Naive thymus-derived CD4-positive, alpha-beta T cell (primary cell): ENCODE measurements around the gene MTMR3. TPM values are rescaled to one million over a fixed set of nuclear protein-coding genes. Genes with fewer than 3 reads are reported as not detected.
"Not testable (repeated sequence)": the region's sequence is repeated elsewhere in the genome, so short reads cannot be mapped to it uniquely, and the experiment has no call there.

Experiments
- ATAC-seq: fragments of 150-1000 bp; cut with Tn5 transposase; 2 replicates; pipeline ENCODE4 v1.10.0; 2021; ENCODE audit warnings: mild to moderate bottlenecking, moderate library complexity
- CTCF ChIA-PET: fragments of 350-600 bp; sonication (Branson Sonifier 250); formaldehyde crosslinking; loops from one replicate; lab custom pipeline; 2021; ENCODE audit warnings: antibody characterized with exemption; lab: Charles Lee
- POLR2A ChIA-PET: fragments of 350-600 bp; sonication (Branson Sonifier 250); formaldehyde crosslinking; loops from one replicate; lab custom pipeline; 2021; ENCODE audit warnings: antibody characterized with exemption, inconsistent platforms; lab: Charles Lee
- DNase-seq, 9 donors: peaks; one replicate each; pipeline versions ENCODE4 v3.0.0 to v3.0.0-alpha.2; 2020 to 2022; ENCODE audit warnings: mixed read lengths in 1 of 9
- H3K27ac ChIP-seq: one replicate; pipeline ENCODE4 v1.7.0; 2013; ENCODE audit warnings: mild to moderate bottlenecking, low read depth, low read length, moderate library complexity
- H3K27me3 ChIP-seq, 2 donors: one replicate each; pipeline ENCODE4 v1.7.0; 2013; ENCODE audit warnings: low read length in 2 of 2, mild to moderate bottlenecking in 2 of 2, moderate library complexity in 2 of 2; ENCODE audit not compliant: control insufficient read depth in 2 of 2, insufficient read depth in 2 of 2
- H3K36me3 ChIP-seq, 3 experiments: 1 replicate in 2 of 3; 2 replicates in 1 of 3; pipeline ENCODE4 v1.7.0; 2013; ENCODE audit warnings: low read length in 3 of 3, mild to moderate bottlenecking in 3 of 3, moderate library complexity in 1 of 3; ENCODE audit not compliant: insufficient read depth in 3 of 3, control insufficient read depth in 2 of 3
- H3K4me1 ChIP-seq, 2 donors: one replicate each; pipeline ENCODE4 v1.7.0; 2013; ENCODE audit warnings: low read length in 2 of 2, mild to moderate bottlenecking in 2 of 2, moderate library complexity in 1 of 2; ENCODE audit not compliant: control insufficient read depth in 2 of 2, insufficient read depth in 2 of 2
- H3K4me3 ChIP-seq: 2 replicates; pipeline ENCODE4 v1.7.0; 2013; ENCODE audit warnings: mild to moderate bottlenecking, low read length
- H3K9me3 ChIP-seq, 3 experiments: 1 replicate in 2 of 3; 2 replicates in 1 of 3; pipeline ENCODE4 v1.7.0; 2013; ENCODE audit warnings: low read length in 3 of 3; ENCODE audit not compliant: control insufficient read depth in 2 of 3
- H3K27ac Mint-ChIP-seq, 9 donors: one replicate each; pipeline ENCODE4 v1.8.0; 2020 to 2022; ENCODE audit warnings: mixed read lengths in 9 of 9, mild to moderate bottlenecking in 8 of 9, moderate library complexity in 5 of 9, inconsistent platforms in 2 of 9
- H3K27me3 Mint-ChIP-seq, 5 donors: one replicate each; pipeline ENCODE4 v1.8.0; 2021 to 2022; ENCODE audit warnings: mixed read lengths in 5 of 5, mild to moderate bottlenecking in 1 of 5
- H3K36me3 Mint-ChIP-seq, 5 donors: one replicate each; pipeline ENCODE4 v1.8.0; 2020 to 2022; ENCODE audit warnings: mixed read lengths in 5 of 5, mild to moderate bottlenecking in 3 of 5, inconsistent platforms in 1 of 5
- H3K4me1 Mint-ChIP-seq, 7 donors: one replicate each; pipeline ENCODE4 v1.8.0; 2020 to 2022; ENCODE audit warnings: mixed read lengths in 7 of 7, mild to moderate bottlenecking in 3 of 7, inconsistent platforms in 1 of 7
- H3K4me3 Mint-ChIP-seq, 10 donors: one replicate each; pipeline ENCODE4 v1.8.0; 2020 to 2022; ENCODE audit warnings: mild to moderate bottlenecking in 10 of 10, mixed read lengths in 10 of 10, moderate library complexity in 6 of 10, inconsistent platforms in 2 of 10
- H3K9me3 Mint-ChIP-seq, 11 donors: one replicate each; pipeline ENCODE4 v1.8.0; 2020 to 2022; ENCODE audit warnings: mixed read lengths in 11 of 11, mild to moderate bottlenecking in 4 of 11, inconsistent platforms in 1 of 11, moderate library complexity in 1 of 11
- intact Hi-C, 2 donors: fragments of 100-400 bp; cut with micrococcal nuclease; formaldehyde crosslinking; loops; one replicate each; pipeline ENCODE4 v1.15.1; 2023
- polyA plus RNA-seq, 2 donors: library from polyadenylated mRNA; unstranded; fragments of 300-500 nt; fragmentation: Illumina TruSeq; gene quantifications; one replicate each; pipeline ENCODE4 v1.2.3, GENCODE V29; 2021
- total RNA-seq, 6 experiments: library from RNA in 5 of 6; stranded (reverse) in 5 of 6; gene quantifications; 1 replicate in 5 of 6; 2 replicates in 1 of 6; pipeline ENCODE4 v1.2.3 and lab custom pipeline; 2021 to 2026

MTMR3 gene
- total and polyA plus RNA-seq, 7 experiments from 2014 or later: 14.2 to 88.7 (median 60.6) TPM

DNA sequence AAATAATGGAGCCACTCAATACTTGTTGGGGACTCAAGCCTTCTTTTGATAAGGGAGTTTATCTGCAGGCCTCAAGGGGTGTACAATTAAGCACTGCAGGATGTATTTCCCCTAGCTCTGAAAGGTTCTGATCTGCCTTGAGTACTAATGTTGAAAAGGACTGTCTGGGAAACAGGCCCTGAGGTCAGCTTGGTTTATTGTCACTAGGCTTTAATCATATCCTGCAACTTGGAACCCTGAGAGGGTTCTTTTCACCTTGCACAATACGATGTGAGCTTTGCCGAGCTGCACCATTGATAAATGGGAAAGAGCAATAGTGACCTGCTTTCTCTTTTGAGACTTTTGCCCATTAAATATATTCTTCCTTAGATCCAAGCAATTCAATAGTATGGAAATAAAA, 165.7 kb downstream of the MTMR3 start:
- H3K27ac ChIP-seq: no peak overlapping the region
- DNase-seq (no peak), ATAC-seq (no peak)
- intact Hi-C loops: no loop called here
- H3K27ac Mint-ChIP-seq: no peak overlapping the region
- H3K4me3 Mint-ChIP-seq: no peak overlapping the region
- H3K36me3 ChIP-seq: no peaks in the 10 kb centered on the region
- H3K4me1 Mint-ChIP-seq: peaks cover 0 to 19% (median 12%) of the 10 kb centered on the region in 7 donors
- H3K27me3 ChIP-seq: no peaks in the 10 kb centered on the region
- POLR2A ChIA-PET: interaction anchor here (0.7 kb wide), 1 partner anchor 233 kb away, joined by 3 read pairs; no protein-coding TSS in a partner anchor
- peaks cover 0 to 2% (median 0%) of the 10 kb centered on the region in 5 donors for H3K27me3 Mint-ChIP-seq
- H3K36me3 Mint-ChIP-seq: peaks cover 0 to 4% (median 0%) of the 10 kb centered on the region in 5 donors
- no peaks in the 10 kb centered on the region for H3K9me3 ChIP-seq
- H3K4me3 ChIP-seq: no peak overlapping the region
- CTCF ChIA-PET: no interaction called here
- H3K4me1 ChIP-seq: peaks cover 0 to 8% of the 10 kb centered on the region in 2 donors
- peaks cover 0 to 2% (median 0%) of the 10 kb centered on the region in 11 donors for H3K9me3 Mint-ChIP-seq

DNA sequence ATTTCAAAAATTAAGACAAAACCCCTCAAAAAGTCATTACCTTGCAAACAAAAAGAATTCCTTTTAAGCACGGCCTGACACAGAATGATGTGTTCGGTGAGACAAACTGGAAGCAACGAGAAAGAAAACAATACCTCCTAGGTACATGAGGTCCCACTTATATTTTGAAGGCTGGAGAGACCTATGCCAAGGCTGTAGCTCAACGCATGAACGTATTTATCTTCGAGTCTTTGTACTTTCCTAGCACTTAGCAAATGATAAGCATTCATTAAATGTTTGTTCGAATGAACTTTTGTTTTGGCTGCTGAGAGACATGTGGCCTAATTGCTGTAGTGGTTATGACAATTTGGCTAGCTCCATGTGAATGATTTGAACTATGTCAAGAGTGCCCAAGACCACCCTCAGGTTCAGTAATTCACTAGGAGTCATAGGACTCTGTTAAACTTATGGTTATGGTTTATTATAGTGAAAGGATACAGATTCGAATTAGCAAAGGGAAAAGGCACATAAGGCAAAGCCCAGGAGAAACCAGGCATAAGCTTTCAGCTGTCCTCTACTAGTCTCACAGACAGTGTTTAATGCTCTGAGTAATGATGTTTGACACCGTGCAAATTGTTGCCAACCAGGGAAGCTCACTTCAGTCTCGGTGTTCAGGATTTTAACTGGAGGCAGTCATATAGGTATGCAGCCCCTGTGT, 171.2 kb downstream of the MTMR3 start:
- Histone ChIP-seq H3K27ac (no peak overlapping the region), H3K4me3 (no peak overlapping the region), H3K27me3 (no peaks in the 10 kb centered on the region), H3K36me3 (no peaks in the 10 kb centered on the region), H3K9me3 (peaks cover 0 to 9% (median 0%) of the 10 kb centered on the region in 3 experiments), H3K4me1 (no peaks in the 10 kb centered on the region)
- ChIA-PET POLR2A (interaction anchor here (0.5 kb wide), 1 partner anchor 26 kb away, joined by 3 read pairs; no protein-coding TSS in a partner anchor), CTCF (no interaction called here)
- DNase-seq: no peak
- intact Hi-C loops: no loop called here
- Mint-ChIP-seq H3K9me3 (peaks cover 0 to 30% (median 13%) of the 10 kb centered on the region in 11 donors), H3K4me3 (no peak overlapping the region), H3K4me1 (no peaks in the 10 kb centered on the region), H3K27me3 (peaks cover 0 to 10% (median 0%) of the 10 kb centered on the region in 5 donors), H3K27ac (no peak overlapping the region), H3K36me3 (peaks cover 0 to 19% (median 3%) of the 10 kb centered on the region in 5 donors)
- ATAC-seq: no peak

DNA sequence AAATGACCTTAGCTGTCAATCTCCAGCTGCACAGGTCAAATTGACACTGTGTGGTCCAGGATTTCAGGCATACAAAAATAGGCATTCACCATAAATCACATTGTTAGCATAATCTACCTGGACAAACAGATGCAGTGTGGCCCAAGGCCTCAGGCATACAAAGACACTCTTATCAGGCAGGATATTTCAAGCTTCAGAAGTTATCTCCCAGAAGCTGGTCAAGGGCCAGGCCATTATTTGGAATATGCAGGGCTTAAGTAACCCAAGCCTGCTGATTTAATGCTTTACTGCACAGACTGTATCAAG, 171.7 kb downstream of the MTMR3 start:
- H3K27me3 Mint-ChIP-seq: peaks cover 0 to 10% (median 0%) of the 10 kb centered on the region in 5 donors
- H3K36me3 Mint-ChIP-seq: peaks cover 0 to 22% (median 4%) of the 10 kb centered on the region in 5 donors
- no peak overlapping the region for H3K4me3 Mint-ChIP-seq
- intact Hi-C loops: no loop called here
- no peak overlapping the region for H3K27ac ChIP-seq
- no peaks in the 10 kb centered on the region for H3K27me3 ChIP-seq
- no peak for DNase-seq
- no peak for ATAC-seq
- ChIA-PET POLR2A (no interaction called here), CTCF (no interaction called here)
- H3K4me1 ChIP-seq: no peaks in the 10 kb centered on the region
- peaks cover 0 to 34% (median 15%) of the 10 kb centered on the region in 11 donors for H3K9me3 Mint-ChIP-seq
- H3K36me3 ChIP-seq: no peaks in the 10 kb centered on the region
- H3K4me1 Mint-ChIP-seq: no peaks in the 10 kb centered on the region
- H3K4me3 ChIP-seq: no peak overlapping the region
- H3K9me3 ChIP-seq: peaks cover 0 to 9% (median 0%) of the 10 kb centered on the region in 3 experiments
- no peak overlapping the region for H3K27ac Mint-ChIP-seq

DNA sequence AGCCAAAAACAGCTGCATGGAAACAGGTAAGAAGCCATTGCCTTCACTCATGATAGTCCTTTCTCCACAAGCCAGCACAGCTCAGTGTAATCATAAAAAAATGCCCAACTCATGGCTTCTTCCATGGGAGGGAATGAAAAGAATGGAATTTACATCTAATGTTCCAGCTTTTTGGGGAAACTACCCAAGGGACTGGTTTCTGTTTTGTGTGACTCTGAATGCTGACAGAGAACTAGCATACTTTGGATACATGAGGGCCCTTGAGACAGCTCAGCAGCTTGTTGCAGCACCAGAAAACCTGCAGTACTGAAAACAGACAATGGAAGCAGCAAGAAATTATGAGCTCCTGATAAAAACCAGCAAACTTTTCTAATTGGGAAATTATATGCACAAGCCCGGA, 173.0 kb downstream of the MTMR3 start:
- peaks cover 0 to 22% (median 4%) of the 10 kb centered on the region in 5 donors for H3K36me3 Mint-ChIP-seq
- CTCF ChIA-PET: no interaction called here
- DNase-seq (no peak), ATAC-seq (no peak)
- peaks cover 0 to 9% (median 0%) of the 10 kb centered on the region in 3 experiments for H3K9me3 ChIP-seq
- intact Hi-C loops: no loop called here
- no peak overlapping the region for H3K27ac Mint-ChIP-seq
- no peaks in the 10 kb centered on the region for H3K4me1 ChIP-seq
- no peaks in the 10 kb centered on the region for H3K36me3 ChIP-seq
- no peaks in the 10 kb centered on the region for H3K27me3 ChIP-seq
- peaks cover 0 to 10% (median 0%) of the 10 kb centered on the region in 5 donors for H3K27me3 Mint-ChIP-seq
- H3K27ac ChIP-seq: no peak overlapping the region
- peaks cover 0 to 34% (median 15%) of the 10 kb centered on the region in 11 donors for H3K9me3 Mint-ChIP-seq
- no peaks in the 10 kb centered on the region for H3K4me1 Mint-ChIP-seq
- no peak overlapping the region for H3K4me3 ChIP-seq
- H3K4me3 Mint-ChIP-seq: no peak overlapping the region
- POLR2A ChIA-PET: no interaction called here

DNA sequence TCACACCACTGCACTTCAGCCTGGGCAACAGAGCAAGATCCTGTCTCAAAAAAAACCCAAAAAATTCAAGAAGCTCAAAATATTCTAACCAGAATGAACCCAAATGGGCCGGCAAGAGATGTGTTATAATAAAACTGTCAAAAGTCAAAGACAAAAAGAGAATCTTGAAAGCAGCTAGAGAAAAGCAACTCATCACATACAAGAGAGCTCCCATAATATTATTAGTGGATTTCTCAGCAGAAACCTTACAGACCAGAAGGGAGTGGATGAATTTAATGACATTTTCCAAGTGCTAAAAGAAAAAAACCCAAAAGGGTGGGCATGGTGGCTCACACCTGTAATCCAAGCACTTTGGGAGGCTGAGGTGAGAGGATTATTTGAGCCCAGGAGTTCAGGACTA, 174.4 kb downstream of the MTMR3 start:
- H3K9me3 Mint-ChIP-seq: peaks cover 0 to 40% (median 18%) of the 10 kb centered on the region in 11 donors
- no peak overlapping the region for H3K4me3 Mint-ChIP-seq
- no peaks in the 10 kb centered on the region for H3K36me3 ChIP-seq
- peaks cover 0 to 11% (median 6%) of the 10 kb centered on the region in 5 donors for H3K27me3 Mint-ChIP-seq
- intact Hi-C loops: no loop called here
- no peaks in the 10 kb centered on the region for H3K4me1 ChIP-seq
- ATAC-seq: no peak
- H3K27me3 ChIP-seq: no peaks in the 10 kb centered on the region
- DNase-seq: no peak
- H3K4me1 Mint-ChIP-seq: no peaks in the 10 kb centered on the region
- H3K4me3 ChIP-seq: no peak overlapping the region
- ChIA-PET CTCF (no interaction called here), POLR2A (no interaction called here)
- peaks cover 0 to 27% (median 4%) of the 10 kb centered on the region in 5 donors for H3K36me3 Mint-ChIP-seq
- no peak overlapping the region for H3K27ac ChIP-seq
- H3K9me3 ChIP-seq: peaks cover 0 to 9% (median 0%) of the 10 kb centered on the region in 3 experiments
- no peak overlapping the region for H3K27ac Mint-ChIP-seq

DNA sequence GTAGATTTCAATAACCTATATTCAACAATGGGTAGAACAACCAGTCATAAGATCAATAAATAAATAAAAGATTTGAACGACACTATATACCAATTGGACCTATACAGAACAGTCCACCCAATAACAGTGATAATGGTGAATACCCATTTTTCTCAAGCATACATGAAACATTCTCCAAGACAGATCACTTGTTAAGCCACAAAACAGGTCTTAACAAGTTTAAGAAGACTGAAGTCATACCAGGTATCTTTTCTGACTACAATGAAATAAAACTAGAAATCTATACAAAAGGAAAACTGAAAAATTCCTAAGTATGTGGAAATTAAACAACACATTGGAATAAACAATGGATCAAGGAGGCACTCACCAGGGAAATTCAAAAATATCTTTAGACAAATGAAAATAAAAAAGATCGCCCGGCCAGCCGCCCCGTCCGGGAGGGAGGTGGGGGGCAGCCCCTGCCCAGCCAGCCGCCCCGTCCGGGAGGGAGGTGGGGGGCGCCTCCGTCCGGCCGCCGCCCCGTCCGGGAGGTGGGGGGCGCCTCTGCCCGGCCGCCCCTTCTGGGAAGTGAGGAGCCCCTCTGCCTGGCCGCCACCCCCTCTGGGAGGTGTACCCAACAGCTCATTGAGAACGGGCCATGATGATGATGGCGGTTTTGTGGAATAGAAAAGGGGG, 176.5 kb downstream of the MTMR3 start:
- H3K4me1 Mint-ChIP-seq, H3K36me3 ChIP-seq, intact Hi-C loops, H3K27me3 ChIP-seq, CTCF ChIA-PET, H3K27ac ChIP-seq, H3K4me3 ChIP-seq, POLR2A ChIA-PET, H3K4me1 ChIP-seq, DNase-seq, H3K4me3 Mint-ChIP-seq, ATAC-seq, H3K27ac Mint-ChIP-seq: not testable (repeated sequence)
- Mint-ChIP-seq H3K36me3 (peaks cover 0 to 29% (median 9%) of the 10 kb centered on the region in 5 donors), H3K9me3 (peaks cover 8 to 61% (median 27%) of the 10 kb centered on the region in 11 donors), H3K27me3 (peaks cover 0 to 32% (median 16%) of the 10 kb centered on the region in 5 donors)
- H3K9me3 ChIP-seq: peaks cover 0 to 13% (median 0%) of the 10 kb centered on the region in 3 experiments
